Right lobe of liver (tissue), 4 donors: Measurements from ENCODE around the gene ACSBG1.

Experiments
- CTCF ChIP-seq, 4 donors: fragments of 200-600 bp in 3 of 4; fragments of 450-650 bp in 1 of 4; IDR thresholded peaks; one replicate each; pipeline versions ENCODE4 v1.5.1 to v1.8.0; 2016 to 2022; ENCODE audit warnings: antibody characterized with exemption in 4 of 4, mild to moderate bottlenecking in 2 of 4
- POLR2A ChIP-seq: fragments of 450-650 bp; IDR thresholded peaks from one replicate; pipeline ENCODE4 v1.6.1; 2017; ENCODE audit warnings: antibody characterized with exemption, mild to moderate bottlenecking
- donor health status: DM: no; HTN: no; CAD: no.
- donor health status: DM: no; HTN: no; CAD: no.
- donor health status: DM: no; HTN: yes; CAD: no.

GRCh38 chr15:78167227-78167888 lies 67.0 kb downstream of the ACSBG1 start:
- TF ChIP-seq POLR2A = no peak
- no peak for TF ChIP-seq CTCF (IDR thresholded peaks at IDR 0.05)
